Stromal cell of bone marrow (primary cell): Measurements from ENCODE around the gene SPNS3.

Source experiments
- DNase-seq: peaks from one replicate; pipeline ENCODE4 v3.0.0-alpha.2; 2012; ENCODE audit warnings: low read depth

Gene SPNS3, protein sequence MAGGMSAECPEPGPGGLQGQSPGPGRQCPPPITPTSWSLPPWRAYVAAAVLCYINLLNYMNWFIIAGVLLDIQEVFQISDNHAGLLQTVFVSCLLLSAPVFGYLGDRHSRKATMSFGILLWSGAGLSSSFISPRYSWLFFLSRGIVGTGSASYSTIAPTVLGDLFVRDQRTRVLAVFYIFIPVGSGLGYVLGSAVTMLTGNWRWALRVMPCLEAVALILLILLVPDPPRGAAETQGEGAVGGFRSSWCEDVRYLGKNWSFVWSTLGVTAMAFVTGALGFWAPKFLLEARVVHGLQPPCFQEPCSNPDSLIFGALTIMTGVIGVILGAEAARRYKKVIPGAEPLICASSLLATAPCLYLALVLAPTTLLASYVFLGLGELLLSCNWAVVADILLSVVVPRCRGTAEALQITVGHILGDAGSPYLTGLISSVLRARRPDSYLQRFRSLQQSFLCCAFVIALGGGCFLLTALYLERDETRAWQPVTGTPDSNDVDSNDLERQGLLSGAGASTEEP

GRCh38 chr17:4433515-4434031, at the start of gene SPNS3:
Gene SPNS3 (plus strand): TSS chr17:4433940. CDS start chr17:4433968, 28 bp downstream.
- DNase-seq, result no peak

GRCh38 chr17:4386406-4386805, 47.3 kb upstream of the SPNS3 start:
- no peak for DNase-seq

GRCh38 chr17:4387137-4387536, 46.6 kb upstream of the SPNS3 start:
- DNase-seq, result no peak

DNA sequence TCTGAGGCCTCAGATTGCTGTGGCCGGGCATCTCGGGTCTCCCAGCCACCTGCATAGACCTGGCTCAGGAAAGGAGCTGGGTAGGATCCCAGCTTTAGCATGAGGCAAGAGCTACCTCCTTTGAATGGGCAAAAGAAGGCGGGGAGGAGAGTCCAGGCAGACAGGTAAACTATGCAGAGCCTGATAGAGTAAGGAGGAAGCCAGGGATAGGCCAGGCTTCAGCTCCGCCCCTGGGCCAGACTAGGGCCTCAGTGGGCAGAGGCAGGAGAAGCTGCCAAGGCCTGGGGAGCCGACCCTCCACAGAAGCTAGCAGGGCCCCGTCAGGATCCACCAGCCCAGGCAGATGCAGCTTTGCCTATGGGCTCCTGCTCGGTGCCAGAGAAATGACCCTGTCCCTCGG, 44.7 kb upstream of the SPNS3 start:
- DNase-seq, result no peak

- DNase-seq, result no peak
Observed at GRCh38 chr17:4393806-4394205, 39.9 kb upstream of the SPNS3 start.

DNA sequence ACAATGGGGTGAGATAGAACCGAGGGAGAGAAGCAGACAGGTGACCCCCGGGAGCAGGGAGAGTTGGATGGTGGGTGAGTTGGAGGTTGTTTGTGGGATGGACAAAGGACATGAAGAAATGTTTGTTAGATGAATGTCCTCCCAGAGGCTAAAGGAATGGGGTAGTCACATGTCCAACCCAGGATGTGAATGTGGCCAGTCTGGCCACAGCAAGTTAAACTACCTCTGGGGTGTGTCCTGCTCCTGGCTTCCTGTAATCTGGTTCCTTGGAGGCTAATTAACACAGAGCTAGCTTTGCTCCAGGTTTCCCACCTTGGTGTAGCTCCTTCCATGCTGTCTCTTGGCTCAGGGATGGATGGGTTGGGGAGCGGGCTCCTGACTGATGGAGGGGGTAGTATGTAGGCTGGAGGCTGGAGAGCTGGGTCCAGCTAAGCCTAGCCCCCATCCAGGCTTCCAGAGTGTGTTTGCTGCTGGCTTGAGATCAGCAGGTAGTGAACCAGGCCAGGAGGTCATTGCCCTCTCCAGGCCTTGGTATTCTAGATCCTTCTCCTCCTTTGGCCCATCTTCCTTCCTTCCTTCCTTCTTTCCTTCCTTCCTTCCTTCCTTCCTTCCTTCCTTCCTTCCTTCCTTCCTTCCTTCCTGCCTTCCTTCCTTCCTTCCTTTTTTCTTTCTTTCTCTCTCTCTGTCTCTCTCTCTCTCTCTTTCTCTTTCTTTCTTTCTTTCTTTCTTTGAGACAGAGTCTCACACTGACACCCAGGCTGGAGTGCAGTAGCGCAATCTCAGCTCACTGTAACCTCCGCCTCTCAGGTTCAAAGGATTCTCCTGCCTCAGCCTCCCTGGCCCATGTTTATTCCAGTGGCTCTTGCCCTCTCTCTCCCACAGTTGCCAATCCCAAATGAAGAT, 39.3 kb upstream of the SPNS3 start:
- no peak for DNase-seq

DNA sequence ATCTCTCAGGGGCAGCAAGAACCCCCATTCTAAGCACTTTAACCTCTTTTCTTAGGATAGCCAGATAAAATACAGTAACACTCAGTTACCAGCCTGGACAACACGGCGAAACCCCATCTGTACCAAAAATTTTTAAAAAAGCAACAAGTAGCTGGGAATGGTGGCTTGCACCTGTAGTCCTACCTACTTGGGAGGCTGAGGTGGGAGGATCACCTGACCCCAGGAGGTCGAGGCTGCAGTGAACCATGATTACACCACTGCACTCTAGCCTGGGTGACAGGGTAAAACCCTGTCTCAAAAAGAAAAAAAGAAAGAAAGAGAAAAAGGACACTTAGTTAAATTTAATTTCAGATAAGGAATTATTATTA, 38.6 kb upstream of the SPNS3 start:
- DNase-seq, result no peak

DNA sequence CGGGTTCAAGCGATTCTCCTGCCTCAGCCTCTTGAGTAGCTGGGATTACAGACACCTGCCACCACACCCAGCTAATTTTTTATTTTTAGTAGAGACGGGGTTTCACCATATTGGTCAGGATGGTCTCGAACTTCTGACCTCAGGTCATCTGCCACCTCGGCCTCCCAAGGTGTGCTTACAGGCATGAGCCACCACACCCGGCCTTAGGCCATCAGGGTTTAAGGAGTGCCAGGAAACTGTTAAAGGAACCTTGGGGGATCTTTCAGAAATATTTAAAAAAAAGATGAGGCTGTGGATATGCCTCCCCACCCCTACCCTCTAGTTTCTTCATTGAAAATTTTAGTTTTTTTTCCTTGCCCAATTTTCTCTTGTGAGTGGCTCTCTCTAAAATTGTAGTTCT, 35.9 kb upstream of the SPNS3 start:
- no peak for DNase-seq

GRCh38 chr17:4405038-4405669, 28.6 kb upstream of the SPNS3 start:
- no peak for DNase-seq

- DNase-seq, result no peak
Observed at GRCh38 chr17:4405699-4406098, 28.0 kb upstream of the SPNS3 start.

DNA sequence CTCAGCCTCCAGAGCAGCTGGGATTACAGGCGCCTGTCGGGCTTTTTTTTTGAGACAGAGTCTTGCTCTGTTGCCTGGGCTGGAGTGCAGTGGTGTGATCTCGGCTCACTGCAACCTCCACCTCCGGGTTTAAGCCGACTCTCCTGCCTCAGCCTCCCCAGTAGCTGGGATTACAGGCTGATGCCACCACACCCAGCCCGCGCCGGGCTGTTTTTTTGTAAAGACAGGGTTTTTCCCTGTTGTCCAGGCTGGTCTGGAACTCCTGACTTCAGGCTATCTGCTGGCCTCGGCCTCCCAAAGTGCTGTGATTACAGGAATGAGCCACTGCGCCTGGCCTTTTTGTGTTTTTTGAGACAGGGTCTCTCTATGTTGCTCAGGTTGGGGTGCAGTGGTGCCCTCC, 27.4 kb upstream of the SPNS3 start:
- DNase-seq, result no peak

- DNase-seq, result no peak
Observed at GRCh38 chr17:4407216-4407615, 26.5 kb upstream of the SPNS3 start.

DNA sequence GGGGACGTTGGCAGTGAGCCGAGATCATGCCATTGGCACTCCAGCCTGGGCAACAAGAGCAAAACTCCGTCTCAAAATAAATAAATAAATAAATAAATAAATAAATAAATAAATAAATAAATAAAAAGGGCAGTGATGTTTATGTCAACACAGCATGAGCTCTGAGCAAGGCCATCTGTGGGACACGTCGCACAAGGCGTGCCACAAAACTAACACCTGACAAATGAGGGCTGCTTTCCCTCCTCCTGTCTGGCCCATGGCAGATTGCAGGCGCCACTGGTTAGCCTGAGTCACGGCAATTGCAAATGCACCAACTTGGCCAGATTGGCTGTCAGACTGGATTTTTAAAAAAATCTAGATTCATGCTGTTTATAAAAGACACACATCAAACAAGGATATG, 25.9 kb upstream of the SPNS3 start:
- no peak for DNase-seq

GRCh38 chr17:4409659-4410058, 24.1 kb upstream of the SPNS3 start:
- no peak for DNase-seq

DNA sequence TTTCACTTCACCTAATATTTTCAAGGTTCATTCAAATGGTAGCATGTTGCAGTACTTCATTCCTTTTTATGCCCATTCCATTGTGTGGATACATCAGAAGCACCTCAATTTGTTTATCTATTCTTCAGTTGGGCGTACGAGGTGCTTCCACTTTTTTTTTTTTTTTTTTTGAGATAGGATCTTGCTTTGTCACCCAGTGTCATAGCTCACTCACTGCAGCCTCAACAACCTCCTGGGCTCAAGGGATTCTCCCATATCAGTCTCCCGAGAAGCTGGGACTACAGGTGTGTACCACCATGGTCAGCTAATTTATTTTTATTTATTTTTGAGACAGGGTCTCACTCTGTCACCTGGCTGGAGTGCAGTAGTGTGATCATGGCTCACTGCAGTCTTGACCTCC, 22.5 kb upstream of the SPNS3 start:
- DNase-seq, result no peak

DNA sequence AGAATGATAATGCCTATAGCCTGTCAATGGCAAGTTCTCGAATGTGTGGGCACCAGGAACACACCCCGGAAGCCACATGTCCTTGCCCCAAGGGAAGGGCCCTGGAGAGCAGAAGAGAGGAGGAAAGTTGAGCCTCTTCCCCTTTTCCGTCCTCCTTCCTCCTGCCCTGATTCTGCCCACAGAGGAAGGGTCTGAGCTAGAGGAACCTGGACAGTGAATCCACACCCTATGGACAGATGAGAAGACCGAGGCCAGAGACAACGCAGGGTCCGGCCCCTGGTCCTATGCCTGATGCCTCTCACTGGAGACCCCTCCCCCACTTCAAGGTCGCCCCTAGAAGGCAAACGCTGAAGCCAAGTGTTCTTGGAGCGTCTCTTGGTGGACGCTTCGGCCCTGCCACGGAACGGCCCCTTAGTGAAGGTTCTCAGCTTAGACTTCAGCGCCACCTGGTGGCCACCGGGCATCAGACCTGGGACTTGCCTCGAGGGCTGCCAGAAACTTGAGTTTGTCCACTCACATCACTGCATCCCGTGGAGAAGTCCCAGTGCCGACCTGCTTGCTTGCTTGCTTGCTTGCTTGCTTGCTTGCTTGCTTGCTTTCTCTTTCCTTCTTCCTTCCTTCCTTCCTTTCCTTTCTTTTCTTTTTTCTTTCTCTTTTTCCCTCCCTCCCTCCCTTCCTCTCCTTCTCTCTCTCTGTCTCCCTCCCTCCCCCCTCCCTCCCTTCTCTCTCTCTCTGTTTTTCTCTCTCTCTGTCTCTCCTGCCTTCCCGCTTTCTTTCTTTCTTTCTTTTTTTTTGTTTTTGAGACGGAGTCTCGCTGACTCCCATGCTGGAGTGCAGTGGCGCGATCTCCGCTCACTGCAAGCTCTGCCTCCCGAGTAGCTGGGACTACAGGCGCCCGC, 20.6 kb upstream of the SPNS3 start:
- peak; percentile 74 for DNase-seq

GRCh38 chr17:4417129-4417667, 16.5 kb upstream of the SPNS3 start:
- no peak for DNase-seq

DNA sequence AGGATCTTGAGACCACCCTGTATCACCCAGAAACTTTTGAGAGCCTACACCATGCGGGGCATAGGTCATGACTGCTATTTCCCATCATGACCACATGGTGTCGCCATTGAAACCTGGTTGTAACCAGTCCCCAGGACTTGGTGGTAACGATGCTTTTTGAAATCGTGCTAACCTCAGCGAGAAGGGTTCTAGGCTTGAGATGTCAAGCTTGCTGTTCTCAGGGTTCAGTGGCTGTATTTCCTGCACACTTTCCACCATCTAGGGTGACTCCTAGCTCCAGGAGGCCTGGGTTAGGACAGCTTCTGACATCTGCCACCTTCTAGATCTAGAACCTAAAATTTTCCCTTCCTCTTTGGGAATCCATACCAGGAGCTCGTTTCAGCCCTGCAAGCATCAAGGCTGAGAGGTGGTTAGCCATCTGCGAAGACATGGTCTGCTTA, 13.0 kb upstream of the SPNS3 start:
- DNase-seq, result peak; percentile 49

DNA sequence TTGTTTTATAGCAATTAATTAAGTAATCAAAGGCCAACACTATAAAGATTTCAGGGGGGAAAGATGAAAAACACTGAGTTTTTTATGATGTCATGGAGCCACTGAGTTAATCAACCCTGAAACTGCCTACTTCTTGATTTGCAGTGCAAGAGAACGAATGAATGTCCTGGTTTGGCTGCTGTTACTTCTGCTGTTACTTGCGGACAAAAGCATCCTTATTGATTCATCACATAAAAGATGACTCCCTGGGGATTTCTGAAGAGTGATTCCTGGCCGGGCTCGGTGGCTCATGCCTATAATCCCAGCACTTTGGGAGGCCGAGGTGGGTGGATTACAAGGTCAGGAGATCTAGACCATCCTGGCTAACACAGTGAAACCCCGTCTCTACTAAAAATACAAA, 10.9 kb upstream of the SPNS3 start:
- no peak for DNase-seq

DNA sequence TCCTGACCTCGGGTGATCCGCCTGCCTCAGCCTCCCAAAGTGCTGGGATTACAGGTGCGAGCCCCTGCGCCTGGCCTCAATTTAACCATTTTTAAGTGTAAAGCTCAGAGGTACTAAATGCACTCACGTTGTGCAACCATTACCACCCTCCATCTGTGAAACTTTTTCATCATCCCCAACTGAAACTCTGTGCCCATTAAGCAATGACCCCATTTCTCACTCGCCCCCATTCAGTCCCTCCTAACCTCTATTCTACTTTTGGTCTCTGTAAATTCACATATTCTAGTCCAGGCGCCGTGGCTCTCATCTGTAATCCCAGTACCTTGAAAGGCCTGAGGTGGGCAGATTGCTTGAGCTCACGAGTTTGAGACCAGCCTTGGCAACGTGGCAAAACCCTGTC, 8.3 kb upstream of the SPNS3 start:
- no peak for DNase-seq
